HepG2 (cell line): ENCODE measurements around the gene IQCH. TPM values are rescaled to one million over a fixed set of nuclear protein-coding genes. Genes with fewer than 3 reads are reported as not detected.

Experiments
- ATAC-seq: fragments of 200-7000 bp; cut with Tn5 transposase; 3 replicates; pipeline ENCODE4 v1.9.1; 2020; ENCODE audit warnings: mild to moderate bottlenecking, moderate library complexity
- BruUV-seq: library from RNA; stranded (reverse); fragments of 400-500 nt; replicated peaks from 2 replicates; lab custom pipeline; 2021; lab: Mats Ljungman, UMichigan
- CTCF ChIA-PET: fragments of 300-600 bp; formaldehyde crosslinking; extraction: SDS; loops from one replicate; lab custom pipeline; 2021; ENCODE audit warnings: low total read pairs, inconsistent platforms, low intra/inter-chr PET ratio; lab: Yijun Ruan, JAX
- POLR2A ChIA-PET: fragments of 350-600 bp; sonication (Branson Sonifier 250); formaldehyde crosslinking; loops from one replicate; lab custom pipeline; 2020; ENCODE audit warnings: antibody characterized with exemption, inconsistent platforms; lab: Yijun Ruan, JAX
- DNase-seq: peaks from one replicate; pipeline ENCODE4 v3.0.0-alpha.2; 2015; ENCODE audit warnings: low spot score
- FAIRE-seq: peaks from 3 replicates; lab custom pipeline; 2011; peaks lifted over from hg19 to GRCh38; lab: Jason Lieb, UNC
- H2AFZ ChIP-seq: one replicate; pipeline ENCODE4 v1.6.1; 2011; ENCODE audit warnings: low read length, inconsistent platforms
- H3K27ac ChIP-seq: fragments of 300-600 bp; 3 replicates; pipeline ENCODE4 v1.8.0; 2011; ENCODE audit warnings: mixed run types, mild to moderate bottlenecking, mixed read lengths, low read length, inconsistent platforms; ENCODE audit not compliant: insufficient read depth; ENCODE audit errors: extremely low read length
- H3K27me3 ChIP-seq, 2 experiments: fragments of 200-600 bp in 1 of 2; 2 replicates in 1 of 2; 3 replicates in 1 of 2; pipeline versions ENCODE4 v1.6.0 to v1.8.0; 2011; ENCODE audit warnings: low read length in 2 of 2, mild to moderate bottlenecking in 2 of 2, moderate library complexity in 2 of 2, inconsistent platforms in 1 of 2; ENCODE audit not compliant: insufficient read depth in 2 of 2, control insufficient read depth in 1 of 2
- H3K36me3 ChIP-seq, 2 experiments: fragments of 200-600 bp in 1 of 2; replicated peaks in 1 of 2; 2 replicates in 1 of 2; 3 replicates in 1 of 2; pipeline versions ENCODE4 v1.5.1 to v1.8.0; 2011; ENCODE audit warnings: low read length in 2 of 2, inconsistent platforms in 1 of 2; ENCODE audit not compliant: insufficient read depth in 2 of 2, control insufficient read depth in 1 of 2
- H3K4me1 ChIP-seq: 2 replicates; pipeline ENCODE4 v1.5.1; 2012; ENCODE audit warnings: low read length, inconsistent platforms; ENCODE audit not compliant: insufficient read depth
- H3K4me2 ChIP-seq: 2 replicates; pipeline ENCODE4 v1.6.0; 2011; ENCODE audit warnings: low read depth, low read length, inconsistent platforms
- H3K4me3 ChIP-seq, 3 experiments: fragments of 200-600 bp in 1 of 3; sonication (generic), shearing (Covaris generic) in 1 of 3; replicated peaks in 1 of 3; 2 replicates each; pipeline ENCODE4 v1.5.1; 2011 to 2016; ENCODE audit warnings: low read length in 3 of 3, inconsistent platforms in 2 of 3, low read depth in 2 of 3, mild to moderate bottlenecking in 2 of 3, control low read depth in 1 of 3, mixed read lengths in 1 of 3; ENCODE audit not compliant: insufficient read depth in 1 of 3
- H3K79me2 ChIP-seq: one replicate; pipeline ENCODE4 v1.6.1; 2011; ENCODE audit warnings: low read length, inconsistent platforms; ENCODE audit not compliant: insufficient read depth
- H3K9ac ChIP-seq: 2 replicates; pipeline ENCODE4 v1.6.0; 2011; ENCODE audit warnings: mild to moderate bottlenecking, low read depth, low read length, inconsistent platforms; ENCODE audit not compliant: insufficient read depth
- H3K9me3 ChIP-seq: 2 replicates; pipeline ENCODE4 v1.5.1; 2012; ENCODE audit warnings: mild to moderate bottlenecking, low read length
- H4K20me1 ChIP-seq: 2 replicates; pipeline ENCODE4 v1.6.0; 2011; ENCODE audit warnings: inconsistent platforms, mild to moderate bottlenecking, low read length, moderate library complexity; ENCODE audit not compliant: insufficient read depth
- CBX2 ChIP-seq, 2 experiments: fragments of 200-600 bp in 1 of 2; sonication (generic); formaldehyde crosslinking in 1 of 2; IDR thresholded peaks; 2 replicates each; pipeline versions ENCODE4 v1.7.0 to v1.8.1; 2018 to 2022; ENCODE audit warnings: low read depth in 2 of 2, low read length in 1 of 2, mild to moderate bottlenecking in 1 of 2, missing genetic modification reagents in 1 of 2
- CREB1 ChIP-seq, 2 experiments: fragments of 450-650 bp in 1 of 2; IDR thresholded peaks; 2 replicates each; pipeline ENCODE4 v1.6.1; 2016 to 2017; ENCODE audit warnings: control low read depth in 1 of 2, mild to moderate bottlenecking in 1 of 2, missing compliant biosample characterization in 1 of 2, missing genetic modification characterization in 1 of 2
- ELF4 ChIP-seq: sonication (generic); formaldehyde crosslinking; IDR thresholded peaks from 2 replicates; pipeline ENCODE4 v1.5.0; 2020; ENCODE audit warnings: missing genetic modification reagents, mild to moderate bottlenecking, moderate library complexity, borderline replicate concordance
- FOSL2 ChIP-seq: sonication (generic); formaldehyde crosslinking; IDR thresholded peaks from 2 replicates; pipeline ENCODE4 v1.4.0; 2020; ENCODE audit warnings: missing genetic modification reagents
- GPN1 ChIP-seq: sonication (generic); formaldehyde crosslinking; IDR thresholded peaks from 2 replicates; pipeline ENCODE4 v1.5.1; 2020; ENCODE audit warnings: missing genetic modification reagents, borderline replicate concordance
- HNRNPLL ChIP-seq: fragments of 200-400 bp; formaldehyde crosslinking; IDR thresholded peaks from 2 replicates; pipeline ENCODE4 v1.6.1; 2017; ENCODE audit warnings: mild to moderate bottlenecking, low read depth, low read length; ENCODE audit not compliant: poor library complexity, severe bottlenecking
- JUND ChIP-seq: sonication (generic); formaldehyde crosslinking; IDR thresholded peaks from 2 replicates; pipeline ENCODE4 v1.8.0; 2022; ENCODE audit warnings: mild to moderate bottlenecking, missing genetic modification reagents
- KDM1A ChIP-seq: IDR thresholded peaks from 2 replicates; pipeline ENCODE4 v1.6.1; 2016; ENCODE audit warnings: missing compliant biosample characterization
- SNAI1 ChIP-seq: sonication (generic); formaldehyde crosslinking; IDR thresholded peaks from 2 replicates; pipeline ENCODE4 v1.5.0; 2020; ENCODE audit warnings: mild to moderate bottlenecking, missing genetic modification reagents, borderline replicate concordance
- TBP ChIP-seq: sonication (generic); formaldehyde crosslinking; IDR thresholded peaks from 2 replicates; pipeline ENCODE4 v1.5.0; 2020; ENCODE audit warnings: missing genetic modification reagents
- TOPORS ChIP-seq: sonication (generic); formaldehyde crosslinking; IDR thresholded peaks from 2 replicates; pipeline ENCODE4 v1.8.0; 2023; ENCODE audit warnings: mild to moderate bottlenecking, missing genetic modification reagents
- ZFP36L2 ChIP-seq: sonication (generic); formaldehyde crosslinking; IDR thresholded peaks from 2 replicates; pipeline ENCODE4 v1.4.0; 2020; ENCODE audit warnings: missing genetic modification reagents
- ZNF180 ChIP-seq: sonication (generic); formaldehyde crosslinking; IDR thresholded peaks from 2 replicates; pipeline ENCODE4 v1.4.0; 2020; ENCODE audit warnings: low read depth, missing genetic modification reagents, borderline replicate concordance
- ZNF274 ChIP-seq: sonication (generic); formaldehyde crosslinking; IDR thresholded peaks from 2 replicates; pipeline ENCODE4 v1.5.1; 2020; ENCODE audit warnings: mild to moderate bottlenecking, missing genetic modification reagents
- ZNF282 ChIP-seq: fragments of 450-650 bp; IDR thresholded peaks from 2 replicates; pipeline ENCODE4 v1.6.1; 2018; ENCODE audit not compliant: partially characterized antibody
- ZNF576 ChIP-seq: sonication (generic); formaldehyde crosslinking; IDR thresholded peaks from 2 replicates; pipeline ENCODE4 v1.4.0; 2020; ENCODE audit warnings: mild to moderate bottlenecking, missing genetic modification reagents
- WGBS: methylation state at CpG from one replicate; pipeline ENCODE4 v1.1.6; 2017; ENCODE audit warnings: low lambda C conversion rate; 5-methylcytosine and 5-hydroxymethylcytosine counted together
- in situ Hi-C: cut with HindIII; loops from 2 replicates; pipeline ENCODE4 v1.10.0; 2017; ENCODE audit warnings: low pct_unique_long_range_greater_than_20kb; ENCODE audit not compliant: extremely low pct_ligation_motif_present
- intact Hi-C: fragments of 100-400 bp; cut with micrococcal nuclease; formaldehyde crosslinking; loops from one replicate; pipeline ENCODE4 v1.10.0; 2022; ENCODE audit not compliant: unreplicated experiment
- polyA plus RNA-seq, 8 experiments: library from polyadenylated mRNA; depleted of rRNA in 3 of 8; stranded (reverse) in 7 of 8; unstranded in 1 of 8; fragments of >200 nt; fragmentation: Illumina TruSeq in 4 of 8; extraction: Trizol in 4 of 8; gene quantifications; 2 replicates each; pipeline versions ENCODE4 v1.2.1 to v1.2.3, GENCODE V29; 2011 to 2016; ENCODE audit warnings: low read depth in 4 of 8, missing spikeins in 1 of 8, mixed read lengths in 1 of 8; ENCODE audit not compliant: insufficient read depth in 1 of 8
- total RNA-seq, 5 experiments: library from RNA; depleted of rRNA; stranded (reverse); fragments of >200 nt; fragmentation: Illumina TruSeq; extraction: Trizol; gene quantifications; 2 replicates each; pipeline ENCODE4 v1.2.3, GENCODE V29; 2016; ENCODE audit warnings: low read depth in 1 of 5
- TF ChIP-seq, protein P1 (sequence below): sonication (generic); formaldehyde crosslinking; IDR thresholded peaks from 2 replicates; pipeline ENCODE4 v1.4.0; 2020; ENCODE audit warnings: missing genetic modification reagents
- TF ChIP-seq, protein P2 (sequence below): sonication (generic); formaldehyde crosslinking; IDR thresholded peaks from 2 replicates; pipeline ENCODE4 v1.4.0; 2020; ENCODE audit warnings: mild to moderate bottlenecking, missing genetic modification reagents
- TF ChIP-seq, protein P3 (sequence below): sonication (generic); formaldehyde crosslinking; IDR thresholded peaks from 2 replicates; pipeline ENCODE4 v1.5.0; 2020; ENCODE audit warnings: missing genetic modification reagents

Gene IQCH
- total and polyA plus RNA-seq, 2 of the 13 experiments (the other 11 are each of a cell fraction or from before 2014, with no cell fraction given), result 0.16 to 0.55 TPM

DNA sequence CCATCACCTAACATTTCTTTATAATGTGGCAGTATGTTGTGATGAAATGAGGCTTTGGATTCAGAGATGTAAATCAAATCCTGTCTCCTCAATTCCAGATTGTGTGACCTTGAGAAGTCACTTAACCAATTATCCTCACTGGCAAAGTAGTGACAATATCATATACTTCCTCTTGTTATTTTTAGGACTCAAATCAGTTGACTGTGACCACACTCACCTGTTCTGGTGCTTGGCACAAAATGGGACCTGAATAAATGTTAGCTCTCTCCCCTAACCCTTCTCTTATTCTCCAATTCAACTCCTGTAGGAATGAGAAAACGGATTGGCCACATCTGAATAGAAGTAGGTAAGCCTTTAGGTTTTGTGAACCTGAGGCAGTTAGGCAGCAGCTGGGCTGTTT, 42.1 kb downstream of the IQCH start:
- TF ChIP-seq ZFP36L2 (no peak), FOSL2 (CRISPR knock-in tag) (no peak), GPN1 (CRISPR knock-in tag) (no peak), HNRNPLL (no peak), ELF4 (CRISPR knock-in tag) (no peak), KDM1A (no peak), CREB1 (IDR thresholded peaks at IDR 0.05) (no peak), CREB1 (CRISPR knock-in tag; IDR thresholded peaks at IDR 0.05) (no peak), ZNF274 (no peak), ZNF180 (no peak), TBP (CRISPR knock-in tag) (no peak), SNAI1 (no peak), CBX2 (IDR thresholded peaks at IDR 0.05; ENCODE audit: low read depth, low read length) (no peak), CBX2 (CRISPR knock-in tag; IDR thresholded peaks at IDR 0.05; ENCODE audit: low read depth) (no peak), JUND (CRISPR knock-in tag) (no peak), ZNF576 (CRISPR knock-in tag) (no peak), ZNF282 (no peak), TOPORS (CRISPR knock-in tag) (no peak)
- TF ChIP-seq, protein P1, sequence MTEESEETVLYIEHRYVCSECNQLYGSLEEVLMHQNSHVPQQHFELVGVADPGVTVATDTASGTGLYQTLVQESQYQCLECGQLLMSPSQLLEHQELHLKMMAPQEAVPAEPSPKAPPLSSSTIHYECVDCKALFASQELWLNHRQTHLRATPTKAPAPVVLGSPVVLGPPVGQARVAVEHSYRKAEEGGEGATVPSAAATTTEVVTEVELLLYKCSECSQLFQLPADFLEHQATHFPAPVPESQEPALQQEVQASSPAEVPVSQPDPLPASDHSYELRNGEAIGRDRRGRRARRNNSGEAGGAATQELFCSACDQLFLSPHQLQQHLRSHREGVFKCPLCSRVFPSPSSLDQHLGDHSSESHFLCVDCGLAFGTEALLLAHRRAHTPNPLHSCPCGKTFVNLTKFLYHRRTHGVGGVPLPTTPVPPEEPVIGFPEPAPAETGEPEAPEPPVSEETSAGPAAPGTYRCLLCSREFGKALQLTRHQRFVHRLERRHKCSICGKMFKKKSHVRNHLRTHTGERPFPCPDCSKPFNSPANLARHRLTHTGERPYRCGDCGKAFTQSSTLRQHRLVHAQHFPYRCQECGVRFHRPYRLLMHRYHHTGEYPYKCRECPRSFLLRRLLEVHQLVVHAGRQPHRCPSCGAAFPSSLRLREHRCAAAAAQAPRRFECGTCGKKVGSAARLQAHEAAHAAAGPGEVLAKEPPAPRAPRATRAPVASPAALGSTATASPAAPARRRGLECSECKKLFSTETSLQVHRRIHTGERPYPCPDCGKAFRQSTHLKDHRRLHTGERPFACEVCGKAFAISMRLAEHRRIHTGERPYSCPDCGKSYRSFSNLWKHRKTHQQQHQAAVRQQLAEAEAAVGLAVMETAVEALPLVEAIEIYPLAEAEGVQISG (CRISPR knock-in tag), result no peak
- TF ChIP-seq, protein P2, sequence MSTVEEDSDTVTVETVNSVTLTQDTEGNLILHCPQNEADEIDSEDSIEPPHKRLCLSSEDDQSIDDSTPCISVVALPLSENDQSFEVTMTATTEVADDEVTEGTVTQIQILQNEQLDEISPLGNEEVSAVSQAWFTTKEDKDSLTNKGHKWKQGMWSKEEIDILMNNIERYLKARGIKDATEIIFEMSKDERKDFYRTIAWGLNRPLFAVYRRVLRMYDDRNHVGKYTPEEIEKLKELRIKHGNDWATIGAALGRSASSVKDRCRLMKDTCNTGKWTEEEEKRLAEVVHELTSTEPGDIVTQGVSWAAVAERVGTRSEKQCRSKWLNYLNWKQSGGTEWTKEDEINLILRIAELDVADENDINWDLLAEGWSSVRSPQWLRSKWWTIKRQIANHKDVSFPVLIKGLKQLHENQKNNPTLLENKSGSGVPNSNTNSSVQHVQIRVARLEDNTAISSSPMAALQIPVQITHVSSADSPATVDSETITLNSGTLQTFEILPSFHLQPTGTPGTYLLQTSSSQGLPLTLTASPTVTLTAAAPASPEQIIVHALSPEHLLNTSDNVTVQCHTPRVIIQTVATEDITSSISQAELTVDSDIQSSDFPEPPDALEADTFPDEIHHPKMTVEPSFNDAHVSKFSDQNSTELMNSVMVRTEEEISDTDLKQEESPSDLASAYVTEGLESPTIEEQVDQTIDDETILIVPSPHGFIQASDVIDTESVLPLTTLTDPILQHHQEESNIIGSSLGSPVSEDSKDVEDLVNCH, result no peak
- TF ChIP-seq, protein P3, sequence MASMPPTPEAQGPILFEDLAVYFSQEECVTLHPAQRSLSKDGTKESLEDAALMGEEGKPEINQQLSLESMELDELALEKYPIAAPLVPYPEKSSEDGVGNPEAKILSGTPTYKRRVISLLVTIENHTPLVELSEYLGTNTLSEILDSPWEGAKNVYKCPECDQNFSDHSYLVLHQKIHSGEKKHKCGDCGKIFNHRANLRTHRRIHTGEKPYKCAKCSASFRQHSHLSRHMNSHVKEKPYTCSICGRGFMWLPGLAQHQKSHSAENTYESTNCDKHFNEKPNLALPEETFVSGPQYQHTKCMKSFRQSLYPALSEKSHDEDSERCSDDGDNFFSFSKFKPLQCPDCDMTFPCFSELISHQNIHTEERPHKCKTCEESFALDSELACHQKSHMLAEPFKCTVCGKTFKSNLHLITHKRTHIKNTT (CRISPR knock-in tag), result no peak
- H3K9me3 ChIP-seq, result no peaks in the 10 kb centered on the region
- H3K4me3 ChIP-seq, result no peak overlapping the region
- no peak overlapping the region for H3K9ac ChIP-seq
- 57% methylated on average over 1 of the region's 1 CpG for WGBS
- no peaks in the 10 kb centered on the region for H3K27me3 ChIP-seq
- H3K4me1 ChIP-seq, result peaks cover 8% of the 10 kb centered on the region; the same call in 1 of the 2 replicates
- H3K4me2 ChIP-seq, result no peak overlapping the region
- H4K20me1 ChIP-seq, result no peaks in the 10 kb centered on the region; the same call in 1 of the 2 replicates
- ChIA-PET POLR2A (no interaction called here), CTCF (no interaction called here)
- ATAC-seq (no peak), DNase-seq (no peak), FAIRE-seq (no peak)
- no peaks in the 10 kb centered on the region for H3K79me2 ChIP-seq
- no peak overlapping the region for H3K27ac ChIP-seq
- intact Hi-C loops (no loop called here), in situ Hi-C loops (no loop called here)
- BruUV-seq, result no TSS peak
- no peaks in the 10 kb centered on the region for H3K36me3 ChIP-seq
- H2AFZ ChIP-seq, result no peak overlapping the region
